NK-92 (cell line): ENCODE measurements around the gene ERN1.

Source experiments
- DNase-seq: peaks from one replicate; lab custom pipeline; 2025; ENCODE audit not compliant: unreplicated experiment; lab: John Stamatoyannopoulos, UW

ERN1 gene

DNA sequence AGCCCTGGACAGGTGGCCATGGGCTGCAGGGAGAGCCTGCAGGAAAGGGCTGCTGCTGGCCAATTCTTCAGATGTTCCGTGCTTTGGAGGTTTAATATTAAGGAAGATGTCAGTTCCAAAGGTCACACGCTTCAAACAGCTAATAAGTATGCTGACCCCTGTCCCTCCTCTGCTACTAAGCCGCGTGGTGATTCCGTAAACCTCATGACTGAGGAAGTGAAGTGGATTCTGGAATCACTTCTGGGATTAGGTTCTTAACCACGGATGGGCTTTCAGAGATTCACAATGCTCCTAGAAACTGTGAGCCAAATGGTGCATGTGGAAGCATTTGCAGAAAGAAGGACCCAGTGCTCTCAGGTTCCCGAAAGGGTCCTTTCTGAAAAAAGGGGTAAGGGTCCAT lies 28.5 kb upstream of the ERN1 start:
- no peak for DNase-seq

GRCh38 chr17:64157669-64158180 lies 27.8 kb upstream of the ERN1 start:
- DNase-seq: no peak

GRCh38 chr17:64156670-64157069 lies 26.7 kb upstream of the ERN1 start:
- no peak for DNase-seq

- DNase-seq: no peak
Observed at GRCh38 chr17:64155751-64156544, 26.0 kb upstream of the ERN1 start.

GRCh38 chr17:64155129-64155528 lies 25.2 kb upstream of the ERN1 start:
- no peak for DNase-seq

DNA sequence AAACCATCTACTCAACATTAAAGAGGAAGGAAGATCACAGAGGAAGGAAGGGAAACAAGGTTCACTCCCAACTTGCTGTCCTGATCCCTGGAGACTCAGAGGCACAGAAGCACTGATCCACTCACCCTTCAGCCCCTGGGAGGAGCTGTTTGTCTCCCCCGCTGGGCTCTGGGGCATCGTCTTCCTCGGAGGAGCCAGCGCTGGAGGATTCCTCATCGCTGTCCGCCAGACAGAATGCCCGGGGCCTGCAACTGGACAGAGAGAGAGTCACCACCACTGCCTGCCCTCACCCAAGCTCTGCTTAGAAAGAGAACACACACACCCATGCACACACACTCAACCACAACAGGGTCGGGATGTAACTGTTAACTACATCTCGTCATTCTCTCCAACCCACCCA lies 24.8 kb upstream of the ERN1 start:
- no peak for DNase-seq

DNA sequence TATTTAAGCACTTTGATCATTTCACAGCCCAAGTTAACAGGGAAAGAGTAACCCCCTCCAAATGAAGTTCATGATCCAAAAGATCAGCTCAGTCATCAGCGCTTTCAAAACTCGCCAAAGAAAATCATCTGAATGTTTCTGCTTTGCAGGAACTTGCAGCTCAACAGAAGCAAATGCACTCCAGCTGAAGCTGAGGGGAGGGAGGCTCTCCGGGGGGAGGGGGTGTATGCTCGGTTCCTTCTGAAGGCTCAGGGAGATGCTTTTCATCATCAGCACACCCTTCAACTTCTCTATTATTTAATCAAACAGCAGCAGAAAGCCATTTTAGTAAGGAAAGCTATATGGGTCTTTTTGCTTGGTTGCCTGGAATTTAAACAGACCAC lies 24.4 kb upstream of the ERN1 start:
- no peak for DNase-seq

DNA sequence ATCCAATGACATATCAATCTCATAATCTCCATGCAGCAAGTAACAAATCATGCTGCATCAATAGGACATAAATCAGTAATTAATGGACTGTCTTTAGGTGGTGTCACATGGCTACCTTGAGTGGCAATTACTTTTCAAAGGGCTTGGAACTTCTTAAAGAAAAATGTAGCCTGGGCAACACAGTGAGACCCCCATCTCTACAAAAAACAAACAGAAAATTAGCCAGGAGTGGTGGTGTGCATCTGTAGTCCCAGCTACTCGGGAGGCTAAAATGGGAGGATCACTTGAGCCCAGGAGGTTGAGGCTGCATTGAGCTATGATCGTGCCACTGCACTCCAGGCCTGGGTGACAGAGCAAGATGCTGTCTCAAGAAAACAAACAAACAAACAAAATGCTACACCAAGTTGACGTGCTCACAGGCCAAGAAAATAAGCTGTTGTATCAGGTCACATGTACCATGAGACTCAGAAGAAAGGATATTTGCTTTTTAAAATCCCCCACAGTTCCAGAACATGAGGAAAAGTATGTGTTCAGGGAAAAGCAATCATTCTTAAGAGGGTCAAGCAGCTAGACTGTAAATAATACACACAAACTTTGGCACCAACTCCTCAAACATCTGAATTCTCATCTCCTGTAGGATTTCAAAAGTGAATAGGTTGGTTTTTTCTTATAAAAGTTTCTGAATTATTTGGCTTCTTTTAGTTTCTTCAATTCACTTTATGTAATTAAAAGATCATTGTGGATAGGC lies 23.8 kb upstream of the ERN1 start:
- DNase-seq: no peak

DNA sequence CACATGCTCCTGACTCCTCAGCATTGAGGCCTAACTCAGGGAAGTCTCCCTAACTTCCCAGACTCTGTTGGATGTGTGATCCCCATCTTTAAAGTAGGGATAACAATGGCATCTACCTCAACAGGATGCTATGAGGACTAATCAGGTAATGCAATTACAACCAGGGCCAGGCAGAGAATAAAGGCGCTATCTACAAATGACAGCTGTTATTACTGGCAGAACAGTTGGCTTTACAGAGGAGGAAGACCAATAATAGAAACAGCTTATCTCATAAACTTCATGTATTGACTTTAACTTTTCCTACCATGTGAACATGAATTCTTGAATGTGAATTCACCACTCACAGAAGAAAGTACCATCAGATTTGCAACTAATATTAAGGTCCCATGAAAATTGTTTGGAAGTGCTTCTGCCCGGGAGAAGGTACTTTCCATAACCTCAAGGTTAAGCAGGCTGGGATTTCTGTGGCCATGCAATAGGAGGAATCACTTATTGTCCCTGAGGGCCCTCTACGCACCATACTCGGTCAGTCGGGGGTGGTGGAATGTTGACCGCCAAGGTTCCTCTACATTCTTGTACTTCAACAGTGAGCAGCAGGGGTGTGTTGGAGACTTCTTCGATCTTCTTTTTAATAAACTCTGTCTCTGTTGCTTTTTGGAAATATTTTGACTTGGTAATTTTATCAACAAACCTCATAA lies 22.6 kb upstream of the ERN1 start:
- no peak for DNase-seq

DNA sequence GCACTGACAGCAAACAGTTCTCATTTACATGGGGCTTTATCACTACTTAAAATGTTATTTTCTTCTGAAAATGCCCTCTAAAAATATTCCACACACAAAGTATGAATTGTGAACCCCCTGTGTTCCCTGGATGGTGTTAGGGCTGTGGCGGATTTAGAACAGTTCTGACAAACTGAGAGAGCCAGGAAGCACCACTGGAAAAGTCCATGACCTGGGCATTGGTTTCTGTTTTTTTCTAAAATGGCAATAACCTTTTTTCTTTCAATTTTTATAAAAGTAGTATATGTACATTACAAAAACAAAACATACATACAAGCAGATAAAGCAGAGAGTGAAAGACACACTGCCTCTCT lies 21.0 kb upstream of the ERN1 start:
- DNase-seq: no peak

- DNase-seq: no peak
Observed at GRCh38 chr17:64150237-64151015, 20.5 kb upstream of the ERN1 start.

DNA sequence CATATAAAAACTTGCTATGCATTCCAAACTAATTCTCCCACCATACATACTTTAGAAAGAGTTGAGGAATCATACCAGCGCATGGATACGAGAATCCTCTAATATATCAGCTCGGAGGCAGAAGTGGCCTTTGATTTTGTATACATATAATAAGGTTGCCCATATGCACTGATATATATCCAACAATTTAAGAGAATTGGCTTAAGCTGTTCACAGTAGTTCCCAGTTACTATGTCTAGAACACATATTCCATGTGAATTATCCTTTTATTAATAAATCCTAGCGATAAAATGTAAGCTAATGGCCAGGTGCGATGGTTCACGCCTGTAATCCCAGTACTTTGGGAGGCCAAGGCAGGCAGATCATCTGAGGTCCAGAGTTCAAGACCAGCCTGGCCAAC lies 19.3 kb upstream of the ERN1 start:
- DNase-seq: no peak

- no peak for DNase-seq
Observed at GRCh38 chr17:64148699-64149098, 18.8 kb upstream of the ERN1 start.

GRCh38 chr17:64148017-64148631 lies 18.2 kb upstream of the ERN1 start:
- no peak for DNase-seq

DNA sequence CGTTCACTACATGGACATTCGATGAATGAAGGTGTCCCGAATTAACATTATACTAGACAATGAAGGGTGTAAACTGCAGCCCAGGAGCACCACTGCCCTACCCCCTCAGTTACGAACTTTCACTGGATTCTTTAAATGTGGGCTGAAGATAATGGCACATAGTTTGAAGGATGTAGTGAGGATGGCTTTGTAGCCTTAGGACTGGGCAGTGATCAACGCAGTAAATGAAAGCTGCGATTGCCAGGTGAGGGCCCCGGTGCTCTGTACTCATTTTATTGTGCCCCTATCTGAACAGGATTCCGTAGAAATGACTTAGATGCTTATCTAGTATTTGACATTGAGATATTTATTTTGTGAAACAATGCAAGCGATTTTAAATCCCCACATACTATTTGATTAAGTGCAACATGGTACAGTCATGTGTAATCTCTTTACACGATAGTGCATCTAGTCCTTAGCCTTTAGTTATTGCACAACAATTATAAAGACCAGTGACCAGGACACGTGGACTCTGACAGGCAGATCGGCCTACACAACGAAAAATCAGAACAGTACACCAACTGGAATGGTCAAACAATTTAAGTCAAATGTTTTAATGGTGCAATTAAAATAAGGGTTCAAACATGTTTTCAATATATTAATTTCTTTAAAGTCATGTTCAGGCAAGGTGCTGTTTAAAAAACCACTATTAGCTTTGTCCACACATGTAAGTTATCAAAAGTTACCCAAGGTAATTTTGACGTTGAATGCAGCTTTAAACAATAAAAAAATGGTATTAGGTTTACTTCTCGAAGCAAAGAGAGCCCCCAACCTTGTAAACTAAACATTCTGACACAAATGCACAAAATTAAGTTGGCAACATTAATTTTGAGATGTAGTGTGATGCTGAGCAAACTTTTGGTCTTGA lies 17.4 kb upstream of the ERN1 start:
- DNase-seq: no peak

DNA sequence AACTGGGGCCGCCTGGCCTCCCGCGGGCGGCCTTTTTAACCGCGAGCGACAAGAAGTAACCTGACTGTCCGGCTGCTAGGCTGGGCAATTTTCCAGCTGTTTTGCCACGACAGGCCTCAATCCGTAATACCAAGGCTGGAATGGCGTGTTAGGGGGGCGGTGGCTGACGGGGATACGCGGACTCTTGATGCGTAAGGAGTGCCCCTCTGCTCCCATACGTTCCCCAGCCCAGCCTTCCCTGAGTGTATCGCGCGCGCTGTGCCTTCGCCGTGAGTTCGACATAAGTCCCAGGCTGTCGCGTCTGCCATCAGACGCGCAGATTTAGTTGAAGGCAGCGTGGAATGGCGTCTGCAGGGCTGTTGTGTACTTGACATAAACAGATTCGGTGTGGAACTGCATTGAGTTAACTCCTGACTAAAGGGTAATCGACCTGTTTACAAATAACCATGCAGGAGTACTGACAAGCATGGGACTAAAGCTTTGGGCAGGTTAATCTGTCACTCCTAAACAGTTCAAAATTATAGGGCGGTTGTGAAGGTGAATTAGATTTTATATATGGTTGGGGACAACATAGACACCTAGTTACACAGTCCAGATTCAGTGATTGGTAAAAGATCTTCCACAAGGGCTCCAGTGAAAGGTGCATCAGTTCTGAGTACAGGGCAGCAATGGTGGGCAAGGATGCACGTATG lies 16.6 kb upstream of the ERN1 start:
- no peak for DNase-seq

DNA sequence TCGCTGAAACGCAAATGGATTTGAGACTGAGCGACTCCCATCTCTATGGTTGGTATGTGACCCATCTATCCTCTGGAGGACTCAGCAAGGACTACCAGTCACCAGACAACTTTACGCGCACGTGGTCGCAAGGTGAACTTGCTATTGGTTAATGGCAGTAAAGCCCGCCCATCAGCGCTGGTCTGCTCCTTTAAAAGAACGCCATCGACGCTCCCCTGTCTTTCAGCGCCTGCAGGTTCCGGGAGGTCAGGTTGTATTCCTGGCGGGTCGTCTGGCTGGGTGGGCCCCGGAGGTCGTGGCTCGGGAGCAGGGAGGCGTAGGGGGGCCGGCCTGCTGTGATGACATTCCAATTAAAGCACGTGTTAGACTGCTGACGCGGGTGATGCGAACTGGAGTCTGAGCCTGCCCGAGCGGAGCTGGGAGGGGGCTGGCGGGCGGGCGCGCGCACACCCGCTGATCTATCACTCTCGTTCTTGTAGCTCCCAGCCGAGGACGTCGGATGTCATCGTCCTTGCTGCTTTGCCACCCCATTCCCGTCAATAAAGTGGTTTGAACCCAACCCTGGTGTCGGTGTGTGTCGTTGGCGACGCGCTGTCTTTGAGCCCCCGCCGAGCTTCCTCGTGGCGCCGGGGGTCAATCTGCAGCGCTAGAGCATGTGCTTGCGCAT lies 15.9 kb upstream of the ERN1 start:
- peak; percentile 71 for DNase-seq

GRCh38 chr17:64145375-64145750 lies 15.4 kb upstream of the ERN1 start:
- no peak for DNase-seq

DNA sequence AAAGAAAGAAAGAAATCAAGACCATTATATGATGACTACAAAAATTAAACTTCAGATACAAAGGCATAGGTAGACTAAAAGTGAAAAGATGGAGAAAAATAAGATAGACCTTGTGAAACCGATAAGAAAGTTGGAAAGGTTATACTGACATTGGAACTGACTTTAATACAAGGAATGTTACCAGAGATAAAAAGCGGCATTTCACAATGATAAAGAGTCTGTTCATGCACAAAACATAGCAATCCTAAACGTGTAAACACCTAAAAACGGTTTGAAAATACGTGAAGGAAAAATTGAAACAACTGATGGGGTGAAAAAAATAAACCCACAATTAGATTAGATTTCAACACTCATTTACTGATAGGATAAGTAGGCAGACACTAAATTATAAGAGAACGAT lies 9.6 kb upstream of the ERN1 start:
- no peak for DNase-seq
